ENCODE measurements around the gene ZNF333.
"Not testable (repeated sequence)": the region's sequence is repeated elsewhere in the genome, so short reads cannot be mapped to it uniquely, and the experiment has no call there.

The ZNF333 gene

DNA sequence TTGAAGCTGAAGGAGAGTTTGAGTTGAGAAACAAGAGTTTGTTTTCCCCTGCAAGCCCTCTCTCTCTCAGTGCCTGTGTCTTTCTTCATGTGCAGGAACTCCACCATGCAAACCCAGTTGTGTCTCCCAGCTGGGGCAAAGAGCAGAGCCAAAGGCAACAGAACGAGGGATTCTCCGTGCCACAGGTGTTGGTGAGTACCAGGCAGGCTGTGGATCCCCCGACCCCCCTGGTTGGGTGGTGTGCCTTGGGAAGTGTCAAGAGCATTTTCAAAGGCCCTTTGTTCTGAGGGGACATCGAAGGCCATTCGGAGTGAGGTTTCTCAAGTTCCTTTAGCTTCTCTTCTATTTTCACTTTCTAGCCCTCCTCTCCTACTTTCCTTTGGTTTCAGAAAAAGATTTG, 5.6 kb downstream of the ZNF333 start:
- DNase-seq (ENCODE audit: low spot score) = no peak
- no peak for FAIRE-seq

DNA sequence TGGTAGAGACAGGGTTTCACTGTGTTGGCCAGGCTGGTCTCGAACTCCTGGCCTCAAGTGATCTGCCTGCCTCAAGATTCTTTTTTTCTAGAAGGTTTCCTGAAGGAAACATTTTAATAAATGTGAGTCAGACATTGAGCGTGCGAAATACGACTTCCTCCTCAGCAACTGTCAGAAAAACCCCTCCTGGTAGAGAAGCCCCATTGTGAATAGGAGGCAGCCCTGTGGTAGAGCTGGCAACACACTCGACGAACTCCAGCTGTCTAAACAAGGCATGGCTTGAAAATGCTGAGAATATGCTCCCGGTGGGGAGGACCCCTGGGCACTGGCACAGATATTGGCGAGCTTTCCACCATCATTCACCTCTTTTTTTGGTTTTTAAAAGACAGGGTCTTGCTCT, 9.8 kb downstream of the ZNF333 start:
- FAIRE-seq (no peak), DNase-seq (ENCODE audit: low spot score) (no peak)

DNA sequence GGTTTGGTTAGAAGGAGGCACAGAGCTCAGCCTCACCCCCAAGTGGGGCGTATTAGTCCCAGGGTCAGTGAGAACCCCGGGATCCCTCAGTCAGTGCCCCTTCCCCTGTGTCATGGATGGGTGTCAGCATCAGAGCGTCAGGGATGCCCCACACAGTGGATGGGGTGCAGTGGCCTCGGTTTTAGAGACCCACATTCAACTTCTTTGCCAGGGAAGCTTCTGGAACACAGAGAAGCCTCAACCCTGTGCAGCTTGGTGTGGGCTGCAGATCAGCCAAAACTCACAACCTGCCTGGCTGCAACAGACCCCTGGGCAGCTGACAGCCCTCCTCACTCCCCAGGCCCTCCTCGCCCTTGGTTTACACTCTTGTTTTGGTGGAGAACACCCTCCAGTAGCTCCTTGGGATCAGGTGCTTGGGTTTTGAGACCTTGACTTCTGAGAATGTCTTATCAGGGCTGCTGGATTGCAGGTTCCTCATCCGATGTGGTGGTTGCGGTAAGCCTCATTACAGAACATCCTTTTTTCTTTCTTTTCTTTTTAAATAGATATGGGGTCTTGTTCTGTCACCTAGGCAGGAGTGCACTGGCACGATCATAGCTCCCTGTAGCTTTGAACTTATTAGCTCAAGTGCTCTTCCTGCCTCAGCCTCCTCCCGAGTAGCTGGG, 11.0 kb downstream of the ZNF333 start:
- FAIRE-seq = no peak
- no peak for DNase-seq (ENCODE audit: low spot score)

DNA sequence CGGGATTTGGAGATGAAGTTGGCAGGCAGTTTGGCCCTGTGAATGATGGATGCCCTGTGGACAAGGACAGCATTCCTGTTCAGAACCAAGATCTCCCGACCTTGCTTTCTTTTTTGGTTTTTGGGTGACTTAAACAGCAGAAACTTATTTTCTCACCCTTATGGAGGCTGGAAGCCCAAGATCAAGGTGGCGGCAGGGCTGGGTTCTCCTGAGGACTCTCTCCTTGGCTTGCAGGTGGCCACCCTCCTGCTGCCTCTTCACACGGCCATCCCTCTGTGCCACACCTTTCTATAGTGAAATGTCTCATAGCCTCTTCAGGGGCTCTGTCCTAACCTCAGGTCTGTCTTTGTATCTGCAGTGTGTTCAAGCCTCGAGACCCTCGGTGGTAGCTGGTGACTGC, 14.0 kb downstream of the ZNF333 start:
- no peak for FAIRE-seq
- DNase-seq (ENCODE audit: low spot score) = no peak

DNA sequence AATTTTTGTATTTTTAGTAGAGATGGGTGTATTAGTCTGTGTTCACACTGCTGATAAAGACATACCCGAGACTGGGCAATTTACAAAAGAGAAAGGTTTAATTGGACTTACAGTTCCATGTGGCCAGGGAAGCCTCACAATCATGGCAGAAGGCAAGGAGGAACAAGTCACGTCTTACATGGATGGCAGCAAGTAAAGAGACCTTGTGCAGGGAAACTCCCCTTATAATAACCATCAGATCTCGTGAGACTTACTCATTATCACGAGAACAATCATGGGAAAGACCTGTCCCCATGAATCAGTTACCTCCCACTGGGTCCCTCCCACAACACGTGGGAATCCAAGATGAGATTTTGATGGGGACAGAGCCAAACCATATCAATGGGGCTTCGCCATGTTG, 14.6 kb downstream of the ZNF333 start:
- DNase-seq (ENCODE audit: low spot score) (no peak), FAIRE-seq (no peak)

DNA sequence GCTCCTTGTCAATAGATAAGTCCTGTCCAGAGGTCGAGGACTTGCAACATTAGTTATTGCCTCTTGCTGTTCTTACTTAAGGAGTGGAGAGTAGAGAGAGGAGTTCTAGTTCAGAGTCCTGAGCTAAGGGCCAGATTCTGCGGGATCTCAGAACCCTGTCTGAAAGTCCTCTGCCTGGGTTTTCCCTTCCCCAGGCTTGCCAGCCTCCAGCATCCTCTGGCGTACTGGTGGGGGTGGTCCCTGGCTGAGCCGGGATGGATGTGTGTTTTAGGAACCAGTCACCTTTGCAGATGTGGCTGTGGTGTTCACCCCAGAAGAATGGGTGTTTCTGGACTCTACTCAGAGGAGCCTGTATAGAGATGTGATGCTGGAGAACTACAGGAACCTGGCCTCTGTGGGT, 26.0 kb downstream of the ZNF333 start:
- FAIRE-seq = no peak

DNA sequence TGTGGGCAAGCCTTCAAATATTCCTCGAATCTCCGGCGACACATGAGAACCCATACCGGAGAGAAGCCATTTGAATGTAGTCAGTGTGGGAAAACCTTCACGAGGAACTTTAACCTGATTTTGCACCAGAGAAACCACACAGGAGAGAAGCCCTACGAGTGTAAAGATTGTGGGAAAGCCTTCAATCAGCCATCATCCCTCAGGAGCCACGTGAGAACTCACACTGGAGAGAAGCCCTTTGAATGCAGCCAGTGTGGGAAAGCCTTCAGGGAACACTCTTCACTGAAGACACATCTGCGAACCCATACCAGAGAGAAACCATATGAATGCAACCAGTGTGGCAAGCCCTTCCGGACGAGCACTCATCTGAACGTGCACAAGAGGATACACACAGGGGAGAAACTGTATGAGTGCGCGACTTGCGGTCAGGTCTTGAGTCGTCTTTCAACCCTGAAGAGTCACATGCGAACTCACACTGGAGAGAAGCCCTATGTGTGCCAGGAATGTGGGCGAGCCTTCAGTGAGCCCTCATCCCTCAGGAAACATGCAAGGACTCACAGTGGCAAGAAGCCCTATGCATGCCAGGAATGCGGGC, 28.8 kb downstream of the ZNF333 start:
- no peak for DNase-seq (ENCODE audit: low spot score)
- no peak for FAIRE-seq

More for the DNA sequence above, 26.0 kb downstream of the ZNF333 start:
- no peak for DNase-seq (ENCODE audit: low spot score)

DNA sequence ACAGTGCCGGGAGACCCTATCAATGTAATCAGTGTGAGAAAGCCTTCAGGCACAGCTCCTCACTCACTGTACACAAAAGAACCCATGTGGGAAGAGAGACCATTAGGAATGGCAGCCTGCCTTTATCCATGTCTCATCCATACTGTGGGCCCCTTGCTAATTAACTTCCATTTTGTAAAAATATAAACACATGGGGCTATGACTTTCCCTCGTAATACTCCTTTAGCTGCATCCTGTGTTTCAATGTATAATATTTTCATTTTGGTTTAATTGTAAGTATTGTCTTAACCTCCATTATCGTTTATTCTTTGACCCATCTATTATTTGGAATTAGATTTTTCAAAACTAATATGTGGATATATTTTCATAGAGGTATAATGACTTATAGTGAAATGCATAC, 29.3 kb downstream of the ZNF333 start:
- DNase-seq (ENCODE audit: low spot score) (no peak), FAIRE-seq (no peak)

DNA sequence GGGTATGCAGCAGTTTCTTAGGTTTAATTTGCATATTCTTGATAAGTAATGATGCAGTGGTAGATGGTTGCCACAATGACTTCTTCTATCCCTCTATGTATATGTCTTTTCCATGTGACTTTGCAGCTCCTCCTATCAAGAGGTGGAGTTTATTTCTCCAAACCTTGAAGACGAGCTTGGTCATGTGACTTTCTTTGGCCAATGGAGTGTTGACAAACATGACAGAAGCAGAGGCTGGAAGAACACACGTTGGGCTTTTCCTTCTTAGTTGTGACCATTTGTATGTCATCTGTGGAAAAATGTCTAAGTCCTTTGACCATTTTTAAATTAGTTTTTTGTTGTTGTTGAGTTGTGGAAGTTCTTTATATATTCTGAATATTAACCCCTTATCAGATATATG, 32.3 kb downstream of the ZNF333 start:
- FAIRE-seq (no peak), DNase-seq (ENCODE audit: low spot score) (no peak)

DNA sequence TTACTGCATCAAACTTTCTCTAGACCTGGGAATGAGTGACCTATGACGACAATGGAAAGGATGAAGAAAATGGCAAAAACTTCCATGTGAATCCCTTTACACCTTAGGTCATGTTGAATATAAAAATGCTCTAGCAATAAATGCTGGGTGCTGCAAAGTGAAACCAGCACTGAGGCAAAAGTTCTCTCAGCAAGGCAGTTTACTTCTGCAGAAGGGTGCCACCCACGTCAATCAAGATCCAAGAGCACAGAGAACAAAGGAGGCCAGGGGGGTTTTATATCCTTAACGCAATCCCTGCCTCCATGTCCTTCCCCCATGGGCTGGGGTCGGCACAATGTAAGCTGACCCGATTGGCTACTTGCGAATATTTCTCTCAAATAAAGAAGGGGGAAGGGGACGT, 38.7 kb downstream of the ZNF333 start:
- DNase-seq (ENCODE audit: low spot score) = no peak
- FAIRE-seq = no peak

DNA sequence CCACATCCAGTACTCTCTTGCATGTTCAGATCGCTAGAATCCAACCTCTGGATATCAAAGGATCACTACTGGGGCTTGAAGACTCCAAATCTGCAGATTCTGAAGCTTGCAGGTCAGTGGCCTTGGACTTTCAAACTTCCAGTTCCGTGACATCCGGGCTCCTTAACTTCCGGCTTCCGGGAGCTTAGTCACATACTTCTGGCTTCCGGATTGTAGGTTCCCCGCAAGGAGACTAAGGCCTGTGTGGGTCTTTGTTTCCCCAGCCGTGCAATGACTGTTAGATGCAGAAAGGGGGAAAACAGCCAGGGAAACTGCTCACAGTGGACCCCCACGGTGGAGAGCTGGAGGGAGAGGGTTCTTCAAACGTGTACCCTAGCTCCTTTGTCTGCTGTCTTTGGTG, 41.4 kb downstream of the ZNF333 start:
- FAIRE-seq (no peak), DNase-seq (ENCODE audit: low spot score) (no peak)

DNA sequence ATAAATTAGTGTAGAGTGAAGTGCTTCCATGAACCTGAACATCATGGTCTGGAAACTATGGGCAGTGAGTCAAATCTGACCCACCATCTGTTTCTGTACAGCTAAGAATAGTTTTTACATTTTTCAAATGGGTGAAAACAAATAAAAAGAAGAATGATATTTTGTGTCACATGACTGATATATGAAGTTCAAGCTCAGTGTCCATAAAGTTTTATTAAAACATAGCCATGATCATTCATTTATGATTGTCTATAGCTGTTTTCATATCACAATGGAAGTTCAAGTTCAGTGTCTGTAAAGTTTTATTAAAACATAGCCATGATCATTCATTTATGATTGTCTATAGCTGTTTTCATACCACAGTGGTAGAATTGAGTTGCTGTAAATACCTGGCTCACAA, 42.7 kb downstream of the ZNF333 start:
- no peak for FAIRE-seq
- no peak for DNase-seq (ENCODE audit: low spot score)

DNA sequence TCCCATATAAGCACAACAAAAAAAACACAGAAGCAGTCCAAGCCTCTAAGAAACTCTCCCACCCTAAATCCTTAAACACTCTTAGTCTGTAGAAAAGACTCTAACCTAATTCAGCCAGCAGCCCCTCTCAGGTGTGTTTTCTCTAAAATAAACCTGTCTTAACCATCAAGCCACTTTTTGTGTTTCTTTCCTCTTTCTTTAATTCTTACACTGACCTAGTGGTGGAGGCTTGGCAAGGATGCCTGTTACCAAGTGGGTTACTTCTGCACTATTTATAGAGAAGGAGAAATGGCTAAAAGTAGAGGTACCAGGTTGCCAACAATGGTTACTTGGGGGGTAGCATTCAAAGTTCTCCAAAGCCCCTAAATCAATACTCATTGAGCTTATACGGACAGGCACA, 43.7 kb downstream of the ZNF333 start:
- DNase-seq (ENCODE audit: low spot score) (no peak), FAIRE-seq (no peak)

DNA sequence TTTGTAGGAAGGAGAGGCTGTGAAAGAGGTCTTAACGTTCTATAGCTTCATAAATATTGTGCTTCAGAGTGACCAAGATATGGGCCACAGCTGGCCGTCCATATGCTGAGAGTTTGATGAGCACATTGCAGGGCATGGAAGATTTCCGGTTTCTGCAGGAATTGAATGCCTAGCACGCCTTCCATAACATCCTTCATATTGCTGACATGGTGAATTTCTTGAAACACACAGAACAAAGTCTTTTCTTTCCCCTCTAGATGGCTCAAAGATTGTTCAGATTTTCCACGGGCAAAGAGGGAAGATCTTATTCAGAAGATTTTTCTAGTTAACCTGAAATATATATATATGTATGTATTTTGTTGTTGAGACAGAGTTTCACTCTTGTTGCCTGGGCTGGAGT, 46.1 kb downstream of the ZNF333 start:
- no peak for FAIRE-seq
- DNase-seq (ENCODE audit: low spot score) = no peak

DNA sequence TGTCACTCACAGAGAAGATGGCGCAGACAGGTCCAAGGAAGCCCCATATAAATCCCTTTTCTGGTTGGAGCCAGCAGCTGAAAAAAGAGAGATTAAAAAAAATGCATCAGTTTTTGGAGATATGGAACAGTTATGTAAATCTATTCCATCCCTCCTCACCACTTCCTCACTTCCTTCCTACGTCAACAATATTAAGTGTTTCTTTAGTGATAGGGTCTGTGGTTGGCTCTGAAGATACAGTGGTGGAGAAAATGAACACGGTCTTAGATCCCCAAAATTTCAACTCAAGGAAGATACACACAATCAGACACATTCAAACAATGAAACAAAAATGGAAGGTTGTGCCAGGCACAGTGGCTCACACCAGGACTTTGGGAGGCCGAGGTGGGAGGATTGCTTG, 57.0 kb downstream of the ZNF333 start:
- DNase-seq (ENCODE audit: low spot score) = no peak
- FAIRE-seq = no peak

DNA sequence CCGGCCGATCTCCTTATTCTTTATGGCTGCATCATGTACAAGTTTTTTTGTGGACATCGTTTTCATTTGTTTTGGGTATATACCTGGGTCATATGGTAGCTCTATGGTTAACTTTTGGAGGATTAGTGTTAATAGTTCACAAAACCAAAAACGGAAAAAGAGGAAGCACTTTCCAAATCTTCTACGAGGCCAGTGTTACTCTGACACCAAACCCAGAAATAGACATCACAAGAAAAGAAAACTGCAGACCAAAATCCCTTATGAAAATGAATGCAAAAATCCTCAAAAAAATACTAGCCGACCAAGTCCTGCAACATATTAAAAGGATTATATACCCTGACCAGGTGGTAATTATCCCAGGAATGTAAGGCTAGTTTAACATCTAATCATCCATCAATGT, 58.8 kb downstream of the ZNF333 start:
- DNase-seq (ENCODE audit: low spot score) (no peak), FAIRE-seq (no peak)

DNA sequence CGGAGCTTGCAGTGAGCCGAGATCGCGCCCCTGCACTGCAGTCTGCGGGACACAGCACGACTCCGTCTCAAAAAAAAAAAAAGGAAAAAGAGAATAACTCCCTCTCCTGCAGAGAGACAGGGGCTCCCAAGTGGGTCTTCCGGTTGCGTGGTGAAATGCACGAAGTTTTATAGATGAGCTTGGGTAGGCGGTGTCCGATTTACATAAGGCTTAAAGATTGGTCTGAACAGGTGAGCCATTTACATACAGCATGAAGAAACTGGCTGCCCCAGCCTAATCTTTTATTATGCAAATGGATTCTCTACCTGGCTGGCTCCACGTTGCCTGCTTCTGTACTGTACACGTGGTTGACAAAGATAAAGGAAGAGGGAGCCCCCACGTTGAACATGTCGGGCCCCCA, 69.0 kb downstream of the ZNF333 start:
- DNase-seq (ENCODE audit: low spot score) (no peak), FAIRE-seq (no peak)

DNA sequence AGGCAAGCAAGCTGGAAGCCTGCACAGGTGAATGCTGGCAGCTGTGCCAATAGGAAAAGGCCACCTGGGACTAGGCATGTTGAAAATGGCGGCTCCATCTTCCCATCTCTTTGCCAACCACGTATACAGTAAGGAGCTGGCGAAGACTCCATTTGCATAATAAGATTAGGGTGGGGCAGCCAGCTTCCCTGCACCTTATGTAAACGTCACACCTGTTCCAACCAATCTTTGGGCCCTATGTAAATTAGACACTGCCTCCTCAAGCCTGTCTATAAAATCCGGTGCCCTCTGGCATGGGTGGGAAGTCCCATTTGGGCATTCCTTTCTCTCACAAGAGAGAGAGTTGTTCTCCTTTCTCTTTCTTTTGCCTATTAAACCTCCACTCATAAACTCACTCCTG, 71.8 kb downstream of the ZNF333 start:
- FAIRE-seq (no peak), DNase-seq (ENCODE audit: low spot score) (no peak)

DNA sequence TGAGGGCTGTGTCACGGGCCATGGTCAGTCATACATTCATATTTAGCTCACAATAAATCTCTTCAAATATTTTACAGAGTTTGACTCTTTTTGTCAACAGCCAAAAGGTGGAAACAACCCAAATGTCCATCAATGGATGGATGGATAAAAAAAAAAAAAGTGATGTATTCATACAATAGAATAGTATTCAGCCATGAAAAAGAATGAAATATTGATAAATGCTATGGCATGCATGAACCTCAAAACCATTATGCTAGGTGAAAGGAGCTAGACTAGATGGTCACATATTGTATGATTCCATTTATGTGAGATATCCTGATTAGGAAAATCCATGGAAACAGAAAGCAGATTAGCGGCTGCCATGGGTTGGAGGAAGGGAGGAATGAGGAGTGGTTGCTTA, 72.3 kb downstream of the ZNF333 start:
- FAIRE-seq (no peak), DNase-seq (ENCODE audit: low spot score) (no peak)

DNA sequence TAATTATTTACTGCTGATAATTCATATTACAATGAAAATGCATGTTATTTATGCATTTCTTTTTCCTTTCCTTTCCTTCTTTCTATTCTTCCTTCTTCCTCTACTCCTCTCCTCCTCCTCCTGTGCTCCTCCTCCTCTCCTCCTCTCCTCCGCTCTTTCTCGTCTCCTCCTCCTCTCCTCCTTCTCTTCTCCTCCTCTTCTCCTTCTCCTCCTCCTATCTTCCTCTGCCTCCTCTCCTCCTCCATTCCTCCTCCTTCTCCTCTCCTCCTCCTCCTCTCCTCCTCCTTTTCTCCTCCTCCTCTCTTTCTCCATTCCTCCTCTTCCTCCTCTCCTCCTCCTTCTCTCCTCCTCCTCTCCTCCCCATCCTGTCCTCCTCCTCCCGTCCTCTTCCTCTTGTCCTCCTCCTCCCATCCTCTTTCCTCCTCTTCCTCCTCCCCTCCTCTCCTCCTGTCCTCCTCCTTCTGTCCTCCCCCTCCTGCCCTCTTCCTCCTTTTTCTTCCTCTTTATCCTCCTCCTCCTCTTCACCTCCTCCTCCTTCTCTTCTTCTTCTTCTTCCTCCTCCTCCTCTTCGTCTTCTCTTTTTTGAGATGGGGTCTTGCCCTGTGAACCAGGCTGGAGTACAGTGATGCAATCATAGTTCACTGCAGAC, 73.8 kb downstream of the ZNF333 start:
- DNase-seq (ENCODE audit: low spot score) (no peak), FAIRE-seq (no peak)

DNA sequence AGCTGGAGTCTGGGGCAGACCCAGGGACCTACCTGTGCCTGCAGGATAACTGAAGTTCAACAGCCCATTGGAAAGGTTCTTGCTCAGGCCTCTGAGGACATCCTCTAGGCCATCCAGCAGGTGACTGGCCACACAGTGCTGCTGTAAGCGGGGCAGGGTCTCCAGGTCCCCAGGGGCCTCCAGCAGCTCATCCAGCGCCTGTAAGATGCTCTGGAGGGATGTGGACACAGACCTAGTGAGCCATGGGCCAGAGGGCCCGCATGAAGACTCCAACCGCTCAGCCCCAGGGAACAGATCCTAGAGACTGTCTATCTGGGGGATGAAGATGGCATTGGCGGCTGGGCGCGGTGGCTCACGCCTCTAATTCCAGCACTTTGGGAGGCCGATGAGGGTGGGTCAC, 74.6 kb downstream of the ZNF333 start:
- DNase-seq (ENCODE audit: low spot score) (no peak), FAIRE-seq (no peak)

DNA sequence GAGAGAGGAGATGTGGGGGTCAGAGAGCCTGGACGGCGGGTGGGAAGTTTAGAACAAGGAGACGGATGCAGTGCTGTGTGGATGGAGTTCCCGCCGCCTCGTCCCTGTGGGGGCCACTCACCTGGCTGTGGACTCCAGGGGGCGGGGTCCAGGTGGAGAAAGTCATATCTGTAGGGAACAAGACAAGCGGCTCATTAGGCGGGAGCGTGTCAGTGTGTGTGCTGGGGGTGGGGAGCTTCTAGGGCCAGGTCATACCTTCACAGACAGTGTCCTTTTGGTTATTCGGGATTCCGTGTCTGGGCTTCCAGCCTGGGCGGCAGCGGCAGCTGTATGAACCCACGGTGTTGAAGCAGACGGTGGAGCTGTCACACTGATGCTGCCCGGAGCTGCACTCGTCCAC, 75.6 kb downstream of the ZNF333 start:
- not testable (repeated sequence) for DNase-seq (ENCODE audit: low spot score); FAIRE-seq

DNA sequence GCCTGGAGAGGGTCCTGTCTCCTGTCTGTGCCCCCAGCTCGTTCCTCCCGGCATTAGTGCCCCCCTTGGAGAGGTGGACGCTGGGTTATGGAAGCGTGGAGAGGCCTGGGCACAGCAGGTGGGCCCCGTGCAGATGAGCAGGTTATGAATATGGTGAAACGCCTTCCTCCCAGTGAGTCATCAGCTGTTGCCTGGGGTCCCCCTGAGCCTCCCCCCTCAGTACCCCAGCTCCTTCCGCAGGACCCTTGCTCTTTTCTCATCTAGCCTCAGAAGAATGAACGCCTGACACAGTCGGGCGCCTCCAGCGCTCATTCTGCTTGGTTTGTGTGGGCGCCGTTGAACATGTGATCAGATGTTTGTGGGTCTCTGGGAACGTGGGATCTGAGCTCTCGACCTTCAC, 76.0 kb downstream of the ZNF333 start:
- FAIRE-seq; DNase-seq (ENCODE audit: low spot score): not testable (repeated sequence)

Data from RCC 7860 (cell line).